ENCODE data around the gene TMEM150C. TPM values are rescaled to one million over a fixed set of nuclear protein-coding genes. Genes with fewer than 3 reads are reported as not detected.

TMEM150C gene
- total RNA-seq, 1 experiment from 2014 or later = 2.7 TPM

DNA sequence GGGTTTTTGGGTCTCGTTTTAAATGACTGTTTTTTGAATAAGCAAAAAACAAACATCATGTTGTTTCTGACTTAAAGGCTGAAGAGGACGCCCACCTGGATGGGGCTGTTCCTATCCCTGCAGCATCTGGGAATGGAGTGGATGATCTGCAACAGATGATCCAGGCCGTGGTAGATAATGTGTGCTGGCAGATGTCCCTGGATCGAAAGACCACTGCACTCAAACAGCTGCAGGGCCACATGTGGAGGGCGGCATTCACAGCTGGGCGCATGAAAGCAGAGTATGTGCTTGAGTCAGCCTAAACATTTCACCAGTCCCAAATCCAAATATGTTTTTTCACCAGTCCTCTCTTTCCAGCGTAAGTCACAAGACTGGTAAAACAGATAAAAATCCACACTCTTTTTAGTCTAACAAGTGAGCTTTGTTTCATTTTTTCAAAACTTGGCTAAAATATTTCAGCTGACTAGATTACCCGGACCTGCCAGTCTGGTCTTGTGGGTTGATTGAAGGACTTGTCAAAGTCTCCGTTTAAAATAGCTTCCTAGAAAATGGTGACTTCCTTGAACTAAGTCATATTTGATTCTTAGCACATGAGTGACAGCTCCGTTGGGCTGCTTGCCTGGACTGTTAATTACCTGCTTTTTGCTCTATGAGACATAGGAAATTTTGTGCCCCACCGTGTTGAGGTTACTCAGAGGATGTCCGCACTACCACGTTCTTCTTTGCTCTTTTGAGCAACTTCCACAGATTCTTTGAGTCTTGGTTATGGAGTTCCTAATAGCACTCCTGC lies 110.6 kb downstream of the TMEM150C start (continued):
- TF ChIP-seq ZNF232 (CRISPR knock-in tag; IDR thresholded peaks at IDR 0.05) = no peak

DNA sequence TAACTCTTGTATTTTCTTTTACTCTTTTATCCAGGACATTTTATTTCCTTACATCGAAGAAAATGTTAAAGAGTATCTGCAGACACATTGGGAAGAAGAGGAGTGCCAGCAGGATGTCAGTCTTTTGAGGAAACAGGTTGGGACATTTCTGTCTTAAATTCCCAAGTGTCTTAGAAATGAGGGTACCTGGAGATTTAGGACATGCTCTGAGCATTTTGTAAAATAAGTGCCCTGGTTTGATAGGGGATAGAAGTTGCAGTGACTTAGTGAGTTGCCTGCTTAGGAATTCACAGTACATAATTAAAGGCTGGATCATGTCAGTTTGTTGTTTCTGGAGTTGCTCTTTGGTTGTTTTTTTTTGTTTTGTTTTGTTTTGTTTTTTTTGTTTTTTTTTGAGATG lies 113.9 kb downstream of the TMEM150C start:
- Mint-ChIP-seq H3K27ac (peak overlapping the region; percentile 60; the same call in 1 of the 2 replicates), H3K27me3 (ENCODE audit: low read depth) (no peaks in the 10 kb centered on the region), H3K4me3 (no peak overlapping the region), H3K36me3 (peaks cover 54% of the 10 kb centered on the region), H3K9me3 (no peaks in the 10 kb centered on the region), H3K4me1 (no peaks in the 10 kb centered on the region; the same call in 1 of the 2 replicates)
- CTCF ChIA-PET = no interaction called here
- no peak for ATAC-seq
- POLR2A ChIA-PET = interaction anchor here (1.3 kb wide), 1 partner anchor 19 kb away, joined by 4 read pairs; no protein-coding TSS in a partner anchor
- DNase-seq (ENCODE audit: low spot score) = no peak
- TF ChIP-seq ZNF121 (CRISPR knock-in tag; IDR thresholded peaks at IDR 0.05) (no peak), MYBL2 (CRISPR knock-in tag; IDR thresholded peaks at IDR 0.05) (no peak)

GRCh38 chr4:82439088-82439487 lies 122.7 kb downstream of the TMEM150C start:
- no peak overlapping the region for H3K4me3 Mint-ChIP-seq
- ChIA-PET CTCF (interaction anchor here (0.7 to 2.9 kb wide), 4 partner anchors 10 to 300 kb away, joined by 3 to 9 read pairs (median 6); no protein-coding TSS in a partner anchor), POLR2A (interaction anchor here (2.6 kb wide), 1 partner anchor 10 kb away, joined by 15 read pairs; the partner anchor contains the start of gene HNRNPDL)
- H3K27ac Mint-ChIP-seq = no peak overlapping the region
- no peak for DNase-seq (ENCODE audit: low spot score)
- H3K4me1 Mint-ChIP-seq = peaks cover 37% of the 10 kb centered on the region
- no peak for ATAC-seq
- peaks cover 30% of the 10 kb centered on the region for H3K36me3 Mint-ChIP-seq
- no peaks in the 10 kb centered on the region for H3K9me3 Mint-ChIP-seq
- H3K27me3 Mint-ChIP-seq (ENCODE audit: low read depth) = no peaks in the 10 kb centered on the region
- no peak for TF ChIP-seq EMX1 (CRISPR knock-in tag; IDR thresholded peaks at IDR 0.05)
- TF ChIP-seq ZNF423 (CRISPR knock-in tag; IDR thresholded peaks at IDR 0.05) = no peak
- TF ChIP-seq, protein P1, sequence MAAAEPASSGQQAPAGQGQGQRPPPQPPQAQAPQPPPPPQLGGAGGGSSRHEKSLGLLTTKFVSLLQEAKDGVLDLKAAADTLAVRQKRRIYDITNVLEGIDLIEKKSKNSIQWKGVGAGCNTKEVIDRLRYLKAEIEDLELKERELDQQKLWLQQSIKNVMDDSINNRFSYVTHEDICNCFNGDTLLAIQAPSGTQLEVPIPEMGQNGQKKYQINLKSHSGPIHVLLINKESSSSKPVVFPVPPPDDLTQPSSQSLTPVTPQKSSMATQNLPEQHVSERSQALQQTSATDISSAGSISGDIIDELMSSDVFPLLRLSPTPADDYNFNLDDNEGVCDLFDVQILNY (CRISPR knock-in tag; IDR thresholded peaks at IDR 0.05) = no peak
- TF ChIP-seq RORB (CRISPR knock-in tag; IDR thresholded peaks at IDR 0.05) = no peak
- TF ChIP-seq CBFB (CRISPR knock-in tag; IDR thresholded peaks at IDR 0.05; ENCODE audit: low read depth) = no peak
- TF ChIP-seq, protein P2, sequence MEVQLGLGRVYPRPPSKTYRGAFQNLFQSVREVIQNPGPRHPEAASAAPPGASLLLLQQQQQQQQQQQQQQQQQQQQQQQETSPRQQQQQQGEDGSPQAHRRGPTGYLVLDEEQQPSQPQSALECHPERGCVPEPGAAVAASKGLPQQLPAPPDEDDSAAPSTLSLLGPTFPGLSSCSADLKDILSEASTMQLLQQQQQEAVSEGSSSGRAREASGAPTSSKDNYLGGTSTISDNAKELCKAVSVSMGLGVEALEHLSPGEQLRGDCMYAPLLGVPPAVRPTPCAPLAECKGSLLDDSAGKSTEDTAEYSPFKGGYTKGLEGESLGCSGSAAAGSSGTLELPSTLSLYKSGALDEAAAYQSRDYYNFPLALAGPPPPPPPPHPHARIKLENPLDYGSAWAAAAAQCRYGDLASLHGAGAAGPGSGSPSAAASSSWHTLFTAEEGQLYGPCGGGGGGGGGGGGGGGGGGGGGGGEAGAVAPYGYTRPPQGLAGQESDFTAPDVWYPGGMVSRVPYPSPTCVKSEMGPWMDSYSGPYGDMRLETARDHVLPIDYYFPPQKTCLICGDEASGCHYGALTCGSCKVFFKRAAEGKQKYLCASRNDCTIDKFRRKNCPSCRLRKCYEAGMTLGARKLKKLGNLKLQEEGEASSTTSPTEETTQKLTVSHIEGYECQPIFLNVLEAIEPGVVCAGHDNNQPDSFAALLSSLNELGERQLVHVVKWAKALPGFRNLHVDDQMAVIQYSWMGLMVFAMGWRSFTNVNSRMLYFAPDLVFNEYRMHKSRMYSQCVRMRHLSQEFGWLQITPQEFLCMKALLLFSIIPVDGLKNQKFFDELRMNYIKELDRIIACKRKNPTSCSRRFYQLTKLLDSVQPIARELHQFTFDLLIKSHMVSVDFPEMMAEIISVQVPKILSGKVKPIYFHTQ (CRISPR knock-in tag; IDR thresholded peaks at IDR 0.05) = no peak
- TF ChIP-seq KAT7 (CRISPR knock-in tag; IDR thresholded peaks at IDR 0.05; ENCODE audit: borderline replicate concordance) = no peak
- TF ChIP-seq IRF2 (CRISPR knock-in tag; IDR thresholded peaks at IDR 0.05; ENCODE audit: borderline replicate concordance, low read depth) = no peak
- TF ChIP-seq, protein P3, sequence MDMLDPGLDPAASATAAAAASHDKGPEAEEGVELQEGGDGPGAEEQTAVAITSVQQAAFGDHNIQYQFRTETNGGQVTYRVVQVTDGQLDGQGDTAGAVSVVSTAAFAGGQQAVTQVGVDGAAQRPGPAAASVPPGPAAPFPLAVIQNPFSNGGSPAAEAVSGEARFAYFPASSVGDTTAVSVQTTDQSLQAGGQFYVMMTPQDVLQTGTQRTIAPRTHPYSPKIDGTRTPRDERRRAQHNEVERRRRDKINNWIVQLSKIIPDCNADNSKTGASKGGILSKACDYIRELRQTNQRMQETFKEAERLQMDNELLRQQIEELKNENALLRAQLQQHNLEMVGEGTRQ (CRISPR knock-in tag; IDR thresholded peaks at IDR 0.05) = no peak
- no peak for TF ChIP-seq TP53 (CRISPR knock-in tag; IDR thresholded peaks at IDR 0.05)
- TF ChIP-seq, protein P4, sequence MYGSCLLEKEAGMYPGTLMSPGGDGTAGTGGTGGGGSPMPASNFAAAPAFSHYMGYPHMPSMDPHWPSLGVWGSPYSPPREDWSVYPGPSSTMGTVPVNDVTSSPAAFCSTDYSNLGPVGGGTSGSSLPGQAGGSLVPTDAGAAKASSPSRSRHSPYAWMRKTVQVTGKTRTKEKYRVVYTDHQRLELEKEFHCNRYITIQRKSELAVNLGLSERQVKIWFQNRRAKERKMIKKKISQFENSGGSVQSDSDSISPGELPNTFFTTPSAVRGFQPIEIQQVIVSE (CRISPR knock-in tag; IDR thresholded peaks at IDR 0.05; ENCODE audit: borderline replicate concordance) = no peak
- no peak for TF ChIP-seq ATF1 (CRISPR knock-in tag; IDR thresholded peaks at IDR 0.05)

Data from WTC11 (cell line).